Liver (tissue), 10 donors: ENCODE measurements around the gene EIF4G2. TPM values are rescaled to one million over a fixed set of nuclear protein-coding genes. Genes with fewer than 3 reads are reported as not detected.

Experiments
- DNase-seq: peaks from one replicate; pipeline ENCODE4 v3.0.0-alpha.2; 2017; ENCODE audit warnings: low spot score
- H3K27ac ChIP-seq, 2 donors: one replicate each; pipeline ENCODE4 v1.7.0; 2013; ENCODE audit warnings: inconsistent platforms in 2 of 2, low read length in 2 of 2, control low read depth in 1 of 2, low read depth in 1 of 2, mild to moderate bottlenecking in 1 of 2
- H3K27me3 ChIP-seq, 4 donors: one replicate each; pipeline versions ENCODE4 v1.6.1 to v1.7.0; 2013; ENCODE audit warnings: low read length in 3 of 4, inconsistent platforms in 1 of 4, mild to moderate bottlenecking in 1 of 4, moderate library complexity in 1 of 4; ENCODE audit not compliant: control insufficient read depth in 4 of 4, insufficient read depth in 4 of 4
- H3K36me3 ChIP-seq, 4 donors: one replicate each; pipeline versions ENCODE4 v1.6.1 to v1.7.0; 2013; ENCODE audit warnings: low read length in 3 of 4, mild to moderate bottlenecking in 3 of 4, low read depth in 1 of 4, moderate library complexity in 1 of 4; ENCODE audit not compliant: control insufficient read depth in 4 of 4, insufficient read depth in 3 of 4
- H3K4me1 ChIP-seq, 4 donors: one replicate each; pipeline versions ENCODE4 v1.6.1 to v1.7.0; 2013; ENCODE audit warnings: low read length in 3 of 4, mild to moderate bottlenecking in 3 of 4, moderate library complexity in 1 of 4; ENCODE audit not compliant: control insufficient read depth in 4 of 4, insufficient read depth in 4 of 4
- H3K4me3 ChIP-seq, 3 donors: one replicate each; pipeline versions ENCODE4 v1.6.1 to v1.7.0; 2013; ENCODE audit warnings: low read length in 3 of 3, control low read depth in 1 of 3, low read depth in 1 of 3, mild to moderate bottlenecking in 1 of 3
- H3K9ac ChIP-seq, 2 donors: one replicate each; pipeline ENCODE4 v1.7.0; 2013; ENCODE audit warnings: low read length in 2 of 2, mild to moderate bottlenecking in 2 of 2, moderate library complexity in 2 of 2, control low read depth in 1 of 2, low read depth in 1 of 2
- H3K9me3 ChIP-seq, 4 donors: one replicate each; pipeline versions ENCODE4 v1.6.1 to v1.7.0; 2013; ENCODE audit warnings: low read length in 3 of 4; ENCODE audit not compliant: control insufficient read depth in 4 of 4
- CTCF ChIP-seq: fragments of 150-350 bp; IDR thresholded peaks from 2 replicates; pipeline ENCODE4 v1.5.1; 2017; ENCODE audit warnings: improper control_type of control experiment, low read depth, low read length; ENCODE audit not compliant: missing input control
- EGR1 ChIP-seq, 2 donors: IDR thresholded peaks; 2 replicates each; pipeline ENCODE4 v1.6.1; 2016 to 2018; ENCODE audit warnings: antibody characterized with exemption in 2 of 2, low read depth in 2 of 2
- FOXA2 ChIP-seq: IDR thresholded peaks from 2 replicates; pipeline ENCODE4 v1.6.1; 2016; ENCODE audit warnings: antibody characterized with exemption
- GABPA ChIP-seq, 2 donors: IDR thresholded peaks in 1 of 2; conservative IDR thresholded peaks in 1 of 2; 2 replicates each; pipeline ENCODE4 v1.6.1; 2016; ENCODE audit warnings: antibody characterized with exemption in 2 of 2, mild to moderate bottlenecking in 1 of 2, moderate library complexity in 1 of 2
- MAX ChIP-seq: IDR thresholded peaks from 2 replicates; pipeline ENCODE4 v1.6.1; 2016; ENCODE audit warnings: antibody characterized with exemption
- RAD21 ChIP-seq, 2 donors: IDR thresholded peaks; 2 replicates each; pipeline ENCODE4 v1.6.1; 2016; ENCODE audit warnings: antibody characterized with exemption in 2 of 2, mild to moderate bottlenecking in 2 of 2
- ZBTB33 ChIP-seq: IDR thresholded peaks from 2 replicates; pipeline ENCODE4 v1.6.1; 2016; ENCODE audit warnings: antibody characterized with exemption
- WGBS: extraction: QIAGEN DNeasy Blood & Tissue Kit; methylation state at CpG from one replicate; pipeline ENCODE4 v1.1.7; 2013; 5-methylcytosine and 5-hydroxymethylcytosine counted together
- polyA plus RNA-seq, 2 donors: library from polyadenylated mRNA; stranded (reverse) in 1 of 2; unstranded in 1 of 2; fragments of 200-250 nt in 1 of 2; fragments of >200 nt in 1 of 2; fragmentation: Nextera tagmentation in 1 of 2; extraction: Ambion mirVana in 1 of 2; gene quantifications; one replicate each; pipeline versions ENCODE4 v1.2.1 to v1.2.3, GENCODE V29; 2013 to 2015
- small RNA-seq: library from RNA; depleted of rRNA; stranded (forward); fragments of <200 nt; gene quantifications from one replicate; pipeline ENCODE3, GENCODE V24; 2014
- total RNA-seq, 2 donors: library from RNA; depleted of rRNA; stranded (reverse); fragments of >200 nt; gene quantifications; one replicate each; pipeline ENCODE4 v1.2.3, GENCODE V29; 2014
- donor health status: healthy.
- donor health status: healthy.
- donor health status: healthy.
- donor health status: healthy.
- donor health status: healthy.

Gene EIF4G2
- total and polyA plus RNA-seq, 4 donors: 126 to 268 (median 209) TPM

GRCh38 chr11:10749476-10749875, 59.2 kb downstream of the EIF4G2 start:
- Histone ChIP-seq H3K9ac (no peak overlapping the region), H3K9me3 (no peaks in the 10 kb centered on the region), H3K36me3 (peaks cover 0 to 5% (median under 1%) of the 10 kb centered on the region in 4 donors), H3K27ac (no peak overlapping the region), H3K27me3 (no peaks in the 10 kb centered on the region), H3K4me1 (peaks cover 0 to 14% (median 12%) of the 10 kb centered on the region in 4 donors), H3K4me3 (no peak overlapping the region)
- DNase-seq: no peak
- TF ChIP-seq RAD21 (IDR thresholded peaks at IDR 0.05): no peak
- no peak for TF ChIP-seq EGR1 (IDR thresholded peaks at IDR 0.05; ENCODE audit: low read depth in 2 of 2)
- TF ChIP-seq CTCF: no peak
- TF ChIP-seq GABPA (IDR thresholded peaks at IDR 0.05 in 1 of 2, conservative IDR thresholded peaks at IDR 0.05 in 1 of 2): no peak
- WGBS: 83% methylated on average over 2 of the region's 2 CpGs

GRCh38 chr11:10747733-10748132, 61.0 kb downstream of the EIF4G2 start:
- no peak overlapping the region for H3K4me3 ChIP-seq

More at GRCh38 chr11:10747733-10748132, 61.0 kb downstream of the EIF4G2 start:
- Histone ChIP-seq H3K27ac (no peak overlapping the region), H3K27me3 (no peaks in the 10 kb centered on the region), H3K4me1 (peaks cover 0 to 10% (median 9%) of the 10 kb centered on the region in 4 donors), H3K9ac (no peak overlapping the region), H3K36me3 (no peaks in the 10 kb centered on the region), H3K9me3 (no peaks in the 10 kb centered on the region)
- no peak for TF ChIP-seq ZBTB33
- no peak for TF ChIP-seq MAX
- no peak for TF ChIP-seq CTCF
- TF ChIP-seq RAD21 (IDR thresholded peaks at IDR 0.05): no peak
- no peak for TF ChIP-seq FOXA2
- TF ChIP-seq GABPA (IDR thresholded peaks at IDR 0.05 in 1 of 2, conservative IDR thresholded peaks at IDR 0.05 in 1 of 2): no peak
- DNase-seq: no peak

Small RNA genes lying within 50 kb of the gene (small RNA-seq; reads per million reads assigned to genes)
- not detected for gene SNORD97

Other genes with a start within 250 kb of the EIF4G2 start
- gene LYVE1, start 240.3 kb downstream of the EIF4G2 start, total RNA-seq: 10 to 100 TPM; 22.6 to 34.1 TPM
- 10 to 100 TPM; 11.3 to 46.7 TPM for gene LYVE1, start 240.3 kb downstream of the EIF4G2 start, polyA plus RNA-seq
- 1 to 10 TPM; 2.3 to 4.4 TPM for gene IRAG1, start 115.2 kb downstream of the EIF4G2 start, total RNA-seq
- gene IRAG1, start 115.2 kb downstream of the EIF4G2 start, polyA plus RNA-seq: 1 to 10 TPM in 1 of 2 donors, under 1 TPM in 1; 0.29 to 1.6 TPM
- gene CTR9, start 57.7 kb downstream of the EIF4G2 start, total RNA-seq: 10 to 100 TPM; 26.3 to 33.4 TPM
- gene CTR9, start 57.7 kb downstream of the EIF4G2 start, polyA plus RNA-seq: 10 to 100 TPM; 12.5 to 13.1 TPM
- 10 to 100 TPM in 1 of 2 donors, 1 to 10 TPM in 1; 9.6 to 10.7 TPM for gene ZBED5, start 49.1 kb upstream of the EIF4G2 start, total RNA-seq
- gene ZBED5, start 49.1 kb upstream of the EIF4G2 start, polyA plus RNA-seq: 10 to 100 TPM in 1 of 2 donors, 1 to 10 TPM in 1; 5.4 to 10.6 TPM